Brain microvascular endothelial cell (primary cell): ENCODE results near the gene DOCK4.

ENCODE experiments used
- DNase-seq: peaks from one replicate; pipeline ENCODE4 v3.0.0-alpha.2; 2020
- H3K27ac ChIP-seq: fragments of 250-450 bp; sonication (Bioruptor Pico); 2 replicates; pipeline ENCODE4 v1.5.1; 2020; ENCODE audit warnings: mild to moderate bottlenecking, moderate library complexity
- H3K27me3 ChIP-seq: fragments of 250-450 bp; sonication (Bioruptor Pico); replicated peaks from 2 replicates; pipeline ENCODE4 v1.5.1; 2020; ENCODE audit warnings: mild to moderate bottlenecking
- H3K36me3 ChIP-seq: fragments of 250-450 bp; sonication (Bioruptor Pico); replicated peaks from 2 replicates; pipeline ENCODE4 v1.5.1; 2020; ENCODE audit warnings: mild to moderate bottlenecking
- H3K4me3 ChIP-seq: 2 replicates; pipeline ENCODE4 v1.5.1; 2011; ENCODE audit warnings: low read depth, mild to moderate bottlenecking, control low read depth, low read length, moderate library complexity
- CTCF ChIP-seq: IDR thresholded peaks from 2 replicates; pipeline ENCODE4 v1.5.1; 2011; ENCODE audit warnings: low read depth, mild to moderate bottlenecking, moderate library complexity, low read length, control low read depth, inconsistent platforms; ENCODE audit errors: missing control alignments
- in situ Hi-C: cut with HindIII; loops from 2 replicates; pipeline ENCODE4 v1.10.0; 2017; ENCODE audit warnings: low sequenced_read_pairs, low pct_ligation_motif_present

DOCK4 gene

GRCh38 chr7:112038353-112038752 lies 167.8 kb downstream of the DOCK4 start:
- no peak for DNase-seq
- TF ChIP-seq CTCF: no peak
- Histone ChIP-seq H3K36me3 (no peaks in the 10 kb centered on the region), H3K27me3 (no peaks in the 10 kb centered on the region), H3K27ac (no peak overlapping the region), H3K4me3 (no peak overlapping the region)
- in situ Hi-C loops: no loop called here

GRCh38 chr7:112036071-112036470 lies 170.1 kb downstream of the DOCK4 start:
- Histone ChIP-seq H3K4me3 (no peak overlapping the region), H3K27ac (no peak overlapping the region), H3K27me3 (no peaks in the 10 kb centered on the region), H3K36me3 (no peaks in the 10 kb centered on the region)
- no peak for TF ChIP-seq CTCF
- in situ Hi-C loops: no loop called here
- no peak for DNase-seq

- Histone ChIP-seq H3K4me3 (no peak overlapping the region), H3K36me3 (no peaks in the 10 kb centered on the region), H3K27me3 (no peaks in the 10 kb centered on the region), H3K27ac (no peak overlapping the region)
- TF ChIP-seq CTCF: no peak
- in situ Hi-C loops: no loop called here
- no peak for DNase-seq
Measured at GRCh38 chr7:112031689-112032088, 174.5 kb downstream of the DOCK4 start.

- DNase-seq: no peak
- TF ChIP-seq CTCF: no peak
- in situ Hi-C loops: no loop called here
- no peak overlapping the region for H3K27ac ChIP-seq
- no peaks in the 10 kb centered on the region for H3K36me3 ChIP-seq
- H3K4me3 ChIP-seq: no peak overlapping the region
- H3K27me3 ChIP-seq: no peaks in the 10 kb centered on the region
Measured at GRCh38 chr7:112025556-112025955, 180.6 kb downstream of the DOCK4 start.

GRCh38 chr7:112023786-112024185 lies 182.4 kb downstream of the DOCK4 start:
- DNase-seq: no peak
- TF ChIP-seq CTCF: no peak
- no peak overlapping the region for H3K4me3 ChIP-seq
- in situ Hi-C loops: no loop called here
- H3K27me3 ChIP-seq: no peaks in the 10 kb centered on the region
- H3K36me3 ChIP-seq: no peaks in the 10 kb centered on the region
- H3K27ac ChIP-seq: no peak overlapping the region

- TF ChIP-seq CTCF: no peak
- DNase-seq: peak; percentile 43
- H3K4me3 ChIP-seq: no peak overlapping the region
- in situ Hi-C loops: no loop called here
- no peaks in the 10 kb centered on the region for H3K36me3 ChIP-seq
- H3K27me3 ChIP-seq: no peaks in the 10 kb centered on the region
- no peak overlapping the region for H3K27ac ChIP-seq
Measured at GRCh38 chr7:112023282-112023681, 182.9 kb downstream of the DOCK4 start.
